IPS-NIHi11 (cell line): ENCODE results near the gene RNF113B.

Experiments
- DNase-seq: peaks from one replicate; pipeline ENCODE4 v3.0.0; 2012; ENCODE audit warnings: mixed read lengths, low spot score

Gene RNF113B

DNA sequence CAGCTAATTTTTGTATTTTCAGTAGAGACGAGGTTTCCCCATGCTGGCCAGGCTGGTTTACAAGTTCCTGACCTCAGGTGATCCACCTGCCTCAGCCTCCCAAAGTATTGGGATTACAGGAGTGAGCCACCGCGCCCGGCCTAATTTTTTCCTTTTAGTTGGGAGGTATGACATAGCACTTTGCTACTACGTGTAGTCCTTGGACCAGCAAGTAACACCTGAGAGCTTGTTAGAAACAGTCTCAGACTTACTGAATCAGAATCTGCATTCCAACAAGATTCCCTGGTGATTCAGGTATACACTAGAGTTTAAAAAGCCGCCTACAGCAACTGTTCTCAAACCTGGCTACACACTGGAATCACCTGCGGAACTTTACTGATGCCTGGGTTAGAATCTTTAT is 36.0 kb downstream of the RNF113B start:
- DNase-seq, result no peak

DNA sequence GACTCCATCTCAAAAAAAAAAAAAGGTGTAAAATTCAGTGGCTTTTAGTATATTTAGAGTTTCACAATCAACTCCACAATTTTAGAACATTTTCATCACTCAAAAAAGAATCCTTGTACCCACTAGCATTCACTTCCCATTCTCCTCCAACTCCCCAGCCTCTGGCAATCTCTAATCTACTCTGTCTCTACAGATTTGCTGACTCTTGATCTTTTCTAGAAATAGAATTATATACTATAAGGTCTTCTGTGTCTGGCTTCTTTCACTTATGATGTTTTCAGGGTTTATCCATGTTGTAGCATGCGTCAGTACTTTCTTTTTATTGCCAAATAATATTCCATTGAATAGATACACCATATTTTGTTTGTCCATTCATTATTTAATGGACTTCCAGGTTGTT is 42.2 kb downstream of the RNF113B start:
- DNase-seq, result no peak

DNA sequence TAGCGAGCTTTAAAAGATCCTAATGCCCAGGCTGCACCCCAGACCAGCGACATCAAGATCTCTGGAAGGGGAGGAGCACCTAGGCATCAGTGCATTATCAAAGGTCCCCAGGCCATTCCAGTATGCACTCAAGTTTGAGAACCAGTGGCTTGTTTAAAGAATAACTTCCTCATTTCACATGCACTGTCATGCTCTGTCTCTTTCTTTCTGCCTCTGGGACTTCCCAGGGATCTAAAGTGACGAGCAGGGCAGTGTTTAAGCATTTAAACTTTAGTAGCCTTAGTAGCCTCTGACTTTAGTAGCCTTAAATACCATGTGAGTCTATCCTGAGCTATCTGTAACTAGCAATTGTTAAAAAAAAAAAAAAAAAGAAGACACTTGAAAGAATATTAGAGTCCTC is 43.1 kb downstream of the RNF113B start:
- no peak for DNase-seq

GRCh38 chr13:98129059-98129746 is 47.9 kb downstream of the RNF113B start:
- DNase-seq, result no peak
